CD4-positive, alpha-beta T cell treated with Interleukin-17A for 1 hour (primary cell): ENCODE results near the gene CLDN14.
A peak's percentile ranks its signal among the peaks of the same experiment; 100 is the strongest.

ENCODE experiments used
- DNase-seq: peaks from one replicate; pipeline ENCODE4 v3.0.0-alpha.2; 2020

CLDN14 gene, protein sequence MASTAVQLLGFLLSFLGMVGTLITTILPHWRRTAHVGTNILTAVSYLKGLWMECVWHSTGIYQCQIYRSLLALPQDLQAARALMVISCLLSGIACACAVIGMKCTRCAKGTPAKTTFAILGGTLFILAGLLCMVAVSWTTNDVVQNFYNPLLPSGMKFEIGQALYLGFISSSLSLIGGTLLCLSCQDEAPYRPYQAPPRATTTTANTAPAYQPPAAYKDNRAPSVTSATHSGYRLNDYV

DNA sequence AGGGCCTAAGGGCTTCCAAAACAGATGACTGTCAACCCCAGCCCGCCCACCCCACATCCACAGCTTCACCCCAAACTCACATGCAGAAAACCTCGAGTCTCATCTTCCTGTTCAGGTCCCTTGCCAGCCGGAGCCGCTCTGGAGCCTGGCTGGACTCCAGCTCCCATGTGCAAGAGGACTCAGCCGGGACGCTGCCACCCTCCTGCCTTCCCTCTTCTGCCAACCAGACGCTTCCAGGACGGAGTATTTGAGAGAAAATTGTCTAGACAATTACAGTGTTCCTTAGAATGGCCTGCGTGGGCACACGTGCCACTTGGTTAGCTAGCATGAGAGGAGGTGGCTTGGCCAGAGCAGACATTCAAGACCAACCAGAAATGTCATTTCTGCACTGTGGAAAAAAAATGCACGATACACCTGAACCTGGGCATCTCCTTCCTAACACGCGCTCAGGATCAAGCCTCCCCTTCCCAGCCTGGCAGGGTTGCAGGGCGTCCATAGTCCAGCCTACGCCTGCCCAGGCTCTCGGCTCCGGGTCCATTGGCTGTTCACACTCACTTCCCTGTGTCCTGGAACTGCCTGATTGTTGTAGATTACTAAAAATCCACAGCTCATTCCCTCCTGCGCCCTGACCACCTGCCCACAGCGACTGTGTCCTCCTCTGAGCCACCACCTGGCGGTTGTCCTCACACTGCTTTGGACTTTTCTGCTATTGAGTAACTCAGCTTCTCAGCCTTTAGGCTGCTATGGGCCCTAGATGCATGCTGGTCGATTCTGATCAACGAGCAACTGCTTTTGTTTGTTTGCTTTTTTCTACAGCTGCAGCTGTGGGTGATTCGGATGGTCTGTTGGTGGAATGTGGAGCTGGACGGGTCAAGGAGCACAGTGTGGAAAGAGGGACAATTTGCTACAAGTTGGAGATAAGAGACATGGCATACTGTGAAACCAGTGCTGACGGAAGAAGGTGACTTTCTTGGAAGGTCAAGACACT lies at the start of gene CLDN14:
TSS of gene CLDN14 (minus strand) at position 708 of the 988 bp plus-strand sequence. CDS start 18,427 bp downstream, outside the sequence.
- no peak for DNase-seq

DNA sequence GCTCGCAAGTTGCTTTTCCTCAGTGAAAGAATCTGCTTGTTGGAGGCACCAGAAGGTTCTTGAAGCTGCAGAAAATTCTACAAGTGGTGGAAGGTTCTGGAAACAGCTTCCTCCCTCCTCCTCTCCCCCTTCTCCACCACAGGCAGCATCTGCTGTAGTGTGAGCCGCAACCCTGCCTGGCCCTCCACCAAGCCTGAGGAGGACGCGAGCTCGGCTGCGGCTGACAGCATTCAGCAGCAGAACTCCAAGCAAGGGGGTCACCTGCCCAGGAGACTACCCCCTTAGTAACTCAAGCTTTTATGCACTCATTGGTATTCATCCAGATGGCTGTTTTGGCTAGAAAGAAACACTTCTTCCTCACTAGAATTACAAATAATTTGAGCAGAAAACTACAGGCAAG lies 48.8 kb upstream of the CLDN14 start:
- no peak for DNase-seq

DNA sequence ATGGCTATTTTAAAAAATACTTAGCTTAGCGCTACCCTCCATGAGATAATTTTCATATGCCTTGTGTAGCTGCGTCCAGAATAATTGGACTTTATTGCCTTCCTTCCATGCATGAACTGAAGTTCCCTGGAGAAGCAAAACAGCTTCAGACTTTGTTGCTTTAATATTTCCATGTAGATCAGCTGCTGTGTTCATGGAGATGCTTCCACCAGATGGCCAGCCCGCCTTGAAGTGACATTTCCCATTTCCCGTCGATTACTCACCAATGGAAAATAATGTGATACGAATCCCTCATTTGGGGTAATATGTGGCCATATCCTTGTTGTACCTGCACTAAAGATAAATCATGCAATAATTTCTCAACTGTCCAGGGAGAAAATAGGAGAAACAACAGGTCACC lies 47.4 kb upstream of the CLDN14 start:
- no peak for DNase-seq

DNA sequence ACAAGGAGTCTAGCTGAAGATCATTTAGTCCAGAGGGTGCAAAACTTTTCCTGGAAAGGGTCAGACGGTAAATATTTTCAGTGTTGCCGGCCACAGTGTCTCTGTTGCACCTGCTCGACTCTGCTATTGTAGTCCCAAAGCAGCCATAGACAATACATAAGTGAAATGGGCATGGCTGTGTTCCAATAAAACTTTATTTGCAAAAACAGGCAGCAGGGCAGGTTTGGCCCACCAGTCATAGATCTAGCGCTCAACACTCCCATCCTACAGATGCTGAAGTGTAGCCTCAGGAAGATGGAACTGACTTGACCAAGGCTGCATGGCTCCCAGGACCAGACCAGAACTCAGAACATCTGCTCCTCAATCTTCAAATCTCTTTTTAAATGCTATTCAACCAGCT lies 46.2 kb upstream of the CLDN14 start:
- DNase-seq = no peak

DNA sequence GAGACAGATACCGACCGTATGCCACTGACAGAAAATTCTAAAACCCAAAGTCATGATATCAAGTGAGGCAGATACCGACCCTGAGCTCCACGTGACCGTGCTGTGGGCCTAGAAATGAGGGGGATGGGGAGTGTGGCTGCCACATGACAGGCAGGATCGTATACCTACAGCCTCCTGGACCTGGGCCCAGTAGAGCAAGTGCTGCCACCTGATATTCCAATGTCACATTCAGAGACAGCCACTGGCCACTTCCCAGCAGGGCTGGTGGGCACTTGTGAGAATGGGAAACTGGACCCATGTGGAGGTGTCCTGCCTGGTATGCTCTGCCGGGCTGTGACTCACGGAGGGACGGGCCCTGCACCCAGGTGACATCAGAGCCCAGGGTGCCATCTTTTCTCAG lies 44.6 kb upstream of the CLDN14 start:
- no peak for DNase-seq

DNA sequence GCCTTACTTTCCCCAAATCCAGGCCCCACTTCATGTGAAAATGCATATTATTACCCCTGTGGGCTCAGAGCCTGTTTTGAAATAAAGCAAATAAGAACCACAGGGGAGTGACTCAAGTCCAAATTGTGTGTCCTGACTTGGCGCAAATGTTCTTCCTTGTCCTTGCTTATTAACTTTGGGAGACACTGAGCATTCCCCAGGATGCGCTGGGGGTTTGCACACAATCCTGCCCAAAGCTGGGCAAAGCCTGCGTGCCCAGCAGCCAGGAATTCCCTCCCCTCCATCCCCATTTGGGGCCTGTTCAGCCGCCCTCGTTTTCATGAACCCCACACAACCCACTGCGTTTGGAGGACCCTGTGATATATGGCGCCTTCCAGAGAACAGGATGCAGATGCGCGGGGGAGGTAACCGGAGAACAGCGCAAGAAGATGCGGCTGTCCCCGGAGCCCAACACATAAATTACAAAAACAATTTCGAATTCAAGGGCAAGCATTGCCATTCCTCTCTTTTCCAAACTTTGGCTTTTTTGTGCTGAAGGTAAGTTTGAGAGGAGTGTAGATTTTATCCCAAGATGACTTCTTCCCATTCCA lies 42.4 kb upstream of the CLDN14 start:
- no peak for DNase-seq

DNA sequence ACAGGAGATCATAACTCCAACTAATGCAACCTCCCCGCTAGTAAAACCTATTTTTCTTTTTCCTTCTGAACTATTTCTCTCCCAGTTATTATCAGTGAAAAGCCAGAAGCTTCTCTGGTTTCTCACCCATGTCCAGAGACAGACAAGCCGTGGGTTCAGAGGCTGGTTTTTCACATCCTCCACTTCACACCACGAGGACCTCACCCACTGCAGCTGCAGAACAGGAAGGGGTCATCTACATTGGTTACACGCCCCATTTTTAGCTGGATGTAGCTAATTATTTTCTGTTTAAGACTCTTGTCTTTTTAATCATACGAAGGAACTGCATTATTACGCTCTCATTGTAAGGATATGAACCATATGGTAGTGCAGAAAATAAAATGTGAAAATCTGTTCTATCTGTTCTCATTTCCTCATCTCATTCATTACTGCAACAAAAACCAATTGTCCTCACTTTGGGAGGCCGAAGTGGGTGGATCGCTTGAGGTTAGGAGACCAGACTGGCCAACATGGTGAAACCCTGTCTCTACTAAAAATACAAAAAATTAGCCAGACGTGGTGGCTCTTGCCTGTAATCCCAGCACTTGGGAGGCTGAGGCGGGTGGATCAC lies 39.1 kb upstream of the CLDN14 start:
- no peak for DNase-seq

DNA sequence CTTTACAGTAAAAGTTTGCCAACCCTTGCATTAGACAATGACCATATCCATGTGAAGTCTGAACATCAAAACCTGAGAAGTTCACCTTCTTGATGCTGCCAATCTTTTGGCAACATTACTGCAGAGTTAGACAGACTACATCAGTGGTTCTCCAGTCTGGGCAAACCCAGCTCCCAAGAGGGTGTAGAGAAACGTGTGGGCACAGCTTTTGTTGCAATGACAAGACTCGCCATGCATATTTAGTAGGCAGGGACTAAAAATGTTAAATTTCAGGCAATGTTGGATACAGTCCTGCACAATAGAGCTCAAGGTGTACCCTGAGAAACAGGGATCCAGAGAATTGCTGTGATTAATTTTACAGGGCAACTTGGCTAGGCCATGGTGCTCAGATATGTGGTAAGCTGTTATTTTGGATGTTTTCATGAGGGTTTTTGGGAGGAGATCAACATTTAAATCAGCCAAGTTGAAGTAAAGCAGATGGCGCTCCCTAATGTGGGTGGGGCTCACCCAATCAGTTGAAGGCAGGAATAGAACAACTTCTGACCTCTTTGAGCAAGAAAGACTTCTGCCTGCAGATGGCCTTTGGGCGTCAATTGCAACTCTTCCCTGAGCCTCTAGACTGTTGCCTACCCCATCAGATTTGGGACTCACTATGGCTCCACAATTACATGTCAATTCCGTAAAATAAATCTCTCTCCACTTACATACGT lies 37.6 kb upstream of the CLDN14 start:
- no peak for DNase-seq

DNA sequence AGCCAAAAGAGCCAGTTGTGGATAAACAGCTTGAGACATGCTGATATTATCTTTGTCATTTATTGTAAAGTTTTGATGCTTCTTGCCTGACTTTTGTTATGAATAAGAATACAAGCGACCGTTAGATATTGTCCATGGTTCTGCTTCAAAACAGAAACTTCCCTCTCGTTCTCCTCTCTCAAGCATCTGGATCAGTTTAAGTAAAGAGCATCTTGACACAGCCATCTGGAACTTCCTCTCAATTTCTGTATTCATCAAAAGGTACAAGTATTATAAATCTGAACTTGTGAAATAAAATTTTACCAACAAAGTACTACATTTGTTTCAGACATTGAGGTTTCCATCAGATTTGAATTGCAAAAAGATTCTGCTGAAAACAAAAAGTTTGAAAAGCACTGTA lies 36.4 kb upstream of the CLDN14 start:
- no peak for DNase-seq

DNA sequence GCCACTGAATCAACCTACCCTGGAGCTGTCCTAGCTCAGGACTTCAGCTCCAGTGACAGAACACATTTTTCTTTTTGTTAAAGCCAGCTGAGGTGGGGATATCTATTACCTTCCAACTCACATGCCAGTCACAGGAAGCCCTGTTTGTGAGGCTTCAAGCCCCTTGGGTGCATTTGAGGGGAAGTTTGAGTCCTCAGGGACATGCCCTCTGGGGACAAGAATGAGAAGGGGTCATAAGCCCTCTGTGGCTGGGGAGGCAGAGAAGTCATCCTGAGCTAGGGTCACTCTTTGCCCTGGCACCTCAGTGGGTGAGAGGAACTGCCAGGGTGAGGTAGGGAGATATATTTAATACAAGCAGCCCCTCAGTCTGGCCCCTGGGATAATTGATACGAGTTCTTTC lies 33.5 kb upstream of the CLDN14 start:
- no peak for DNase-seq

DNA sequence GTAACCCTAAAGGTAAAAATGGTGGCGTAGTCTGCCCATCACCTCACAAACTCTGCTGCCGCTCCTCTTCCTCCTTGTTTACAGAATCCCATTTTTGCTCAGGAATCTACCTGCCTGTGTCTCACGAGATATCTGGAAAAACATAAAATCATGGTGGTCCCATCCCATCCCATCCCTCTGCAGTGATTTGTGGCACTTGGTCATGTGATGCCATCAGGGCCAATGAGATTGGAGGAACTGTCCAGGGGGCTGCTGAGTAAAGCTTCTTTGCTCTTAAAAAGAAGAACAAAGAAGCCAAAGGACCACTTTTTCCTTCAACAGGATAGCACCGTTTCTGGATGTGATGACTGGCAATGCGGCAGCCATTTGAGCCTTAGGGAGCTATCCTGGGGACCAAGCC lies 33.0 kb upstream of the CLDN14 start:
- no peak for DNase-seq

DNA sequence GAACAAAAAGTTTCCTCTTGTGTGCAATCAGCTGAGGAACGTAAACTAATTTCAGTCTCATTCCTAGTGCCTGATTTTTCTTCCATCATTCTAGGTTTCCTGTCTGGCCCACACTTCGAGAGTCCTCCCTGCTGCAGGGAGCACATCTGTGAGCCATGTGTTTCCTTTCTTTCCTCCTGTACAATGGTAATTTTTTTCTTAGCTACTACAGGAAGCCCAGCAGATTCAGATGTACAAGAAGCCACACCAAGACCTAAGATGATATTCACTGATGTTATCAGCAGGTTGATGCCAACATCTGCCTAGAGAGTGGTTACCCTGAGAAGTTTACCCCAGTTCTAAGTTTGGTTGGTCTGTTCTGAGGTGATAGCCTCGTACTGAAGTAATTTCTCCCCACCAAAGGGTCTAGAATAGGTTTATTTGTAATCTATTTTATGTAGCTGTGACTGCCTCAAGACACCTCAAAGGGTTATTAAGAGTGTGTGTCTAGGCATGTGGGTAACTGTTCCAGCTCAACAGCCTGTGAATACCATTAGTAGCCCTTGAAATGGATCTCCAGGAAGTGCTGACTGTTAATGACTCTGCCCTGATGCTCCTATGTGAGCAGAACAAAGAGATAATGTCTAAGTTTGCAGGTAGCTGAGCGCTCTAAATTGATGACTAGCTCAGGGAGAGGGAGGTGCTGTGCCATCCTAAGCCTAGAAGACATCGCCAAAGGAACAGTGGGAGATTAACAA lies 31.7 kb upstream of the CLDN14 start:
- DNase-seq = no peak

DNA sequence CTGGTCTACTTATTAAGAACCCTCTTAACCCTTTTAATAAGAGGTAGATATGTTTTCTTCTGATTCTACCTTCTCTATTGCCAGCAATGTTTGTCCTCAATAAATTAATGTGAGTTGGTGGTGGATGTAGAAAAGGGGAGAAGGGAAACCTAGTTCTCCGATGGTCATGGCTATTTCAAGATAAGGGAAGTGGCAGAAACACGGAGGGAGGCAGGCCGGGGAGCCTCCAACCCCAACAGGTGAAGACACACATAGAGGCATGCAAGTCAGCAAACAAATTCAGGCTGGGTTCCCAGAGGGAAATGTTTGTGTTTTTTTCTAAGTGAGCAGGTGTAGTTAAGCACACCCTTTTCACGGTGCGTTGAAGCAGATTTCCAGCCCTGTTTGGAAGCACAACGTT lies 31.0 kb upstream of the CLDN14 start:
- DNase-seq = no peak

DNA sequence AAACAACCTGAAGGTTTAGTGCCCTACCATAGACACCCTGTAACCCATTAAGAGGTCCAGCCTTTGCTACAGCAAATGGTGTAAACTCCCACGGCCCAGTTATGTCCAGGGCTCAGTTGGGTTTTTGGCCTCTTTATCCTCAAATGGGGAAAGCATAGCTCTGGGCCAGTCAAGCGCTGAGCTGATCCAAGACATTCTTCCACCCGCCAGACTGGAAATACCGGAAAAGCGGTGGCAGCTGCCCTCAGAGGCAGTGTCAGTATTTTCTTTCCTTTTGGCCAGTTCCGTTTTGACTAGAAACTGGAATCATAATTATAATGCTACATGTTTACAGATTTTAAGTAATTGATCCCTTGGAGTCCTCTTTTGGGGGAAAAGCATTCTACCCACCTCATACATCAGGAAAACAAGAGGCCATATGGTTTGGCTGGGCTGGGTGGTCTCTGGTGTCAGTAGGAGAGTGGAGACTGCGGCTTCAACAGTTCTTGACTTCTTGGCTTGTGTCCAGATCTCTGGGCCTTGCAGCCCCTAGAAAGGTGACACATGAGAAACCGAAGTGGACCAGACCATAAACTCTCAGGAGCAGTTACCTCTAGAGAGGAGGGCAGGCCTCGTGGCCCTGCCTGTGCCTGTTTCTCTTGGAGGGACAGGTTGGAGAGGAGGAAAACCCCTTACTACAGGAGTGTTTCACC lies 30.2 kb upstream of the CLDN14 start:
- DNase-seq = no peak

DNA sequence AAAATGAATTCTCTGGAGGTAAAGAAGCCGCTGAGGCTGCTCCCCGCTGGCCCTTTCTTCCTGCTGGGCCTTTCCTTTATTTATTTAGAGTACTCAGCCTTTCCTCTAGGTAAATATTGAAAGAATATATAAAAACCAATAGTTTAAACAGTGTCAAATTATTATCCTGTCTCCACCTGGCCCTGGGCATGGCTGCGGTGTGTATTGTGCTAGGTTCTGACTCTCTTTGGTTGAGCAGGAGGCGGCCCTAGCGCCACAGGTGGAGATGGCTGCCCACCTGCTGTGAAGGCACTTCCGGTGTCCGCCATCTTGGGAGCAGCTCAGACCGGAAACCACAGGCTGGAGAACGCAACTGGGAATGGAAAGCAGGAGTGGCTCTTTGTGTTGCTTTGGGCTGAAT lies 29.0 kb upstream of the CLDN14 start:
- DNase-seq = no peak

DNA sequence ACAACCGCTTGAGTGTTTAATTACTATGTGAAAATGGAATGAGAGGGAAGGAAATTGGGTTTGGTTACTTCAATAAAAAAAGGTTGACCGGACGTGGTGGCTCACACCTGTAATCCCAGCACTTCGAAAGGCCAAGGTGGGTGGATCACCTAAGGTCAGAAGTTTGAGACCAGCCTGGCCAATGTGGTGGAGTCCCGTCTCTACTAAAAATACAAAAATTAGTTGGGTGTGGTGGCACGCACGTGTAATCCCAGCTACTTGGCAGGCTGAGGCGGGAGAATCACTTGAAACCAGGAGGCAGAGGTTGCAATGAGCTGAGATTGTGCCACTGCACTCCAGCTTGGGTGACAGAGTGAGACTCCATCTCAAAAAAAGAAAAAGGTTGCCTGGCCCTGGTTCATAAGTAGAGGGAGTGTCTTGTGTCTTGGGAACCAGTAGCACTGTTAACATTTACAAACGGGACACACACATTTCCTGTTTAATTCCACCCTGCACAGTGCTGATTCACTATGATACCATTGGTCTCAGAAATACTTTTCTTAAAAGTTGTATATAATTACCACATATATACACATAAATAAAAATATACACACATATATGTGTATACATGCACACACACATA lies 27.6 kb upstream of the CLDN14 start:
- DNase-seq = no peak

DNA sequence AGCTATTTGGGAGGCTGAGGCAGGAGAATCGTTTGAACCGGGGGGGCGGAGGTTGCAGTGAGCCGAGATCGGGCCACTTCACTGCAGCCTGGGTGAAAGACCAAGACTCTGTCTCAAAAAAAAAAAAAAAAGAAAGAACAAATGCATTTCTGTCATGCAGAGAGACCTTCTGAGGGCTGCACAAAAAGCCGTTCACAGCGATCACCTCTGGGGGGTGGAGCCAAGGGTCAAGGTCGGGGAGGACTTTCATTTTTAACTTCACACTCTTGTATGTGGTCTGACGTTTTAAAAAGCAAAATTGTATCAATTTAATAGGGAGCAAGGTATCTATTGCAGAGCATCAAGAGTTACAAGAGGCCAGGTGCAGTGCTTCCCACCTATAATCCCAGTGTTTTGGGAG lies 26.6 kb upstream of the CLDN14 start:
- no peak for DNase-seq

DNA sequence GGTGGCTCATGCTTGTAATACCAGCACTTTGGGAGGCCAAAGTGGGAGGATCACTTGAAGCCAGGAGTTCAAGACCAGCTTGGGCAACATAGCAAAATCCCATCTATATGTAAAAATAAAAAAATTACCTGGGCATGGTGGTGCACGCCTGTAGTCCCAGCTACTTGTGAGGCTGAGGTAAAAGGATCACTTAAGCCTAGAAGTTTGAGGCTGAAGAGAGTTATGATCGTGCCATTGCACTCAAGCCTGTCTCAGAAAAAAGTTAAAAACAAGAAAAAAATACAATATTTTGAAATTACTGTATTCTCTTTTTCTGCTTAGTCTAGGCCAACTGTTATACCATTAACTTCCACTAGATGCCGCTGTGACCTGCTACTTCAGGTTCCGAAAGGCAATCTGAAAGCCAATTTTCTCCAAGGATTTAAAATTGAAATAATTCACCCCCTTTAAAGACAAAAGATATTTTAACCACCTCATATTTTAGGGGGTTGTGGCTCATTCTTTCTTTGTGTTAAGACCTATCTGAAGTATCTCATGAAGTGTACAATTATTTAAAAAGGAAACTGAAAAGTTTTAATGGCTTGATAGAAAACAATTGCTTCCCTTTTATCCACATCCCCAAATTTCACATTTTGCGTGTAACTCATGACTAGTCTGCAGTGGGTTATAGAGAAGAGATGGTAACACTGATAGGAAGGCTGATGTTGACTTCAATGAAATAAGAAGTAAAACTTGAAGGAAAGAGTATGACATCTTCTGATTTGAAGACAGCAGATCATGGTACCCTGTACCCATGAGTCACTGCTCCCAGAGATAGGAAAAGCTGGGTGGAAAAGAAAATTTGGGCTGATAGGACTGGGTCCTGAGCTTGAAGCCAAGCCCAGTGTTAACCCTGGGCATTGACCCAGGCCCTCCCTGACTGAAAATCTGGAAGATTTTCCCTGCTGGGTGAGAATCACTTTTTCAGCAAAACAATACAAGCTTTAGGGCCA lies 24.4 kb upstream of the CLDN14 start:
- peak; percentile 50 for DNase-seq

DNA sequence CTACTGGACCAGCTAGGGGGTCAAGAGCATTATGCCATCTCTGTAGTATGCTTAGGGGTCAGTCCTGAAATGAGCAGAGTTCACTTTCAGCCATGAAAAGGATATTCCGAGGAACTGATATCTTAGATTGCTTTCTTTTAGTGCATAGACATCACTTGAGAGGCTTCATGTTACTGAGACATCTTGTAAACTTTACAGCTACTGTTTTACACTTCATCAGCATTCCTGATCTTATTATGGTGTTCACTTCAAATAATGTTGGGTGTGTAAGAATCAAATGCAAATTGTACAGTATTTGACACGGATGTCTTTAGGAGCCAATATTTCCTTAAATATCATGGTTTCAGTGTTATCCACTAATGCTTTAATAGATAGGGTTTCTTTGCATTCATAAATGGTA lies 22.4 kb upstream of the CLDN14 start:
- no peak for DNase-seq

DNA sequence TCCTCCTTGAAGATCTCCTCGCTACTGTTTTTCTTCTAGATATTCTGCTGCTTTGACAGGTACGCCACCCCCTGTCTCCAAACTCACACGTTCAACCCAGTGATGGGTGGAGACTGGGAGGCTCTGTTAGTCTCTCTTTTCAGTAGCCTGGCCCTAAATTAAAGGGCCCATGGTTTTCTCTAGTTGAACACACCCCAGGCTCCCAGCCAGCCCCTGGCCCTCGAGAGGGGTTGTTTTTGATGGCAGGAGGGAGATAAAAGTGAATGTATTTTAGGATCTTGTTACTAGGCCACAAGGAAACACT lies 21.6 kb upstream of the CLDN14 start:
- no peak for DNase-seq
